ENCODE measurements around the gene R3HDML. TPM values are rescaled to one million over a fixed set of nuclear protein-coding genes. Genes with fewer than 3 reads are reported as not detected.
"Not testable (repeated sequence)": the region's sequence is repeated elsewhere in the genome, so short reads cannot be mapped to it uniquely, and the experiment has no call there.

The R3HDML gene
- polyA plus RNA-seq, 3 donors, result not detected

DNA sequence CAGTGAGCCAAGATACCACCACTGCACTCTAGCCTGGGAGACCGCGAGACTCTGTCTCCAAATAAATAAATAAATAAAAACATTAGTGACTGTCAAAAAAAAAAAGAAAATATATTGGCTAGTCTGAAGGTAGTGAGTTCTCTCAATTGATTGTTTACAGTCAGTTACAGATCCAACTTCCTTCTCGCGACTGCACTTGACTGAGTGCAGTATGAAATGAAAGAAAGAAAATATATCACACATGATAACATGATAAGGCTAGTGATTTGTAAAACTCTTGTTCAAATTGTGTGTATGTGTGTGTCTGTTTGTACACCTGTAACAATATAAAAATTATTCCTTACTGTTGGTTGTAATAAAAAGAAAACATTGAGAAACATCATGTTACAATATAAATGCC, 7.9 kb downstream of the R3HDML start:
- no peak for DNase-seq
- no CpG with 5 or more reads among the region's 4 CpGs for WGBS (ENCODE audit: insufficient coverage)
- H3K27ac ChIP-seq (ENCODE audit: low read depth in 1 of 2, low read length in 2 of 2), result no peak overlapping the region
- no peaks in the 10 kb centered on the region for H3K36me3 ChIP-seq (replicated peaks in 1 of 2; ENCODE audit: control insufficient read depth in 1 of 2, insufficient read depth in 2 of 2, low read length in 2 of 2)
- no peaks in the 10 kb centered on the region for H3K4me1 Mint-ChIP-seq
- H3K36me3 Mint-ChIP-seq, result no peaks in the 10 kb centered on the region
- no peaks in the 10 kb centered on the region for H4K20me1 ChIP-seq (ENCODE audit: insufficient read depth, low read length)
- no peak overlapping the region for H3K9ac ChIP-seq (ENCODE audit: insufficient read depth, low read length, poor library complexity, severe bottlenecking)
- H3K4me2 ChIP-seq (replicated peaks; ENCODE audit: extremely low read depth, low read length, poor library complexity, severe bottlenecking), result no peak overlapping the region
- H2AFZ ChIP-seq (ENCODE audit: insufficient read depth, low read depth, low read length, poor library complexity, severe bottlenecking), result no peak overlapping the region
- no peak overlapping the region for H3K4me3 Mint-ChIP-seq
- H3K27ac Mint-ChIP-seq, result no peak overlapping the region
- no peaks in the 10 kb centered on the region for H3K79me2 ChIP-seq (ENCODE audit: insufficient read depth, low read length)
- H3K4me3 ChIP-seq (replicated peaks in 1 of 3; ENCODE audit: low read depth in 2 of 3, low read length in 3 of 3), result no peak overlapping the region
- H3K9me3 Mint-ChIP-seq, result no peaks in the 10 kb centered on the region
- no peaks in the 10 kb centered on the region for H3K4me1 ChIP-seq (ENCODE audit: control insufficient read depth in 1 of 2, insufficient read depth in 2 of 2, low read length in 2 of 2)
- TF ChIP-seq, protein P1, sequence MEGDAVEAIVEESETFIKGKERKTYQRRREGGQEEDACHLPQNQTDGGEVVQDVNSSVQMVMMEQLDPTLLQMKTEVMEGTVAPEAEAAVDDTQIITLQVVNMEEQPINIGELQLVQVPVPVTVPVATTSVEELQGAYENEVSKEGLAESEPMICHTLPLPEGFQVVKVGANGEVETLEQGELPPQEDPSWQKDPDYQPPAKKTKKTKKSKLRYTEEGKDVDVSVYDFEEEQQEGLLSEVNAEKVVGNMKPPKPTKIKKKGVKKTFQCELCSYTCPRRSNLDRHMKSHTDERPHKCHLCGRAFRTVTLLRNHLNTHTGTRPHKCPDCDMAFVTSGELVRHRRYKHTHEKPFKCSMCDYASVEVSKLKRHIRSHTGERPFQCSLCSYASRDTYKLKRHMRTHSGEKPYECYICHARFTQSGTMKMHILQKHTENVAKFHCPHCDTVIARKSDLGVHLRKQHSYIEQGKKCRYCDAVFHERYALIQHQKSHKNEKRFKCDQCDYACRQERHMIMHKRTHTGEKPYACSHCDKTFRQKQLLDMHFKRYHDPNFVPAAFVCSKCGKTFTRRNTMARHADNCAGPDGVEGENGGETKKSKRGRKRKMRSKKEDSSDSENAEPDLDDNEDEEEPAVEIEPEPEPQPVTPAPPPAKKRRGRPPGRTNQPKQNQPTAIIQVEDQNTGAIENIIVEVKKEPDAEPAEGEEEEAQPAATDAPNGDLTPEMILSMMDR (IDR thresholded peaks at IDR 0.05), result no peak
- H3K9me3 ChIP-seq (replicated peaks in 1 of 2; ENCODE audit: control insufficient read depth in 1 of 2, insufficient read depth in 1 of 2, low read length in 2 of 2), result no peaks in the 10 kb centered on the region
- intact Hi-C loops (cut with micrococcal nuclease), result no loop called here
- H3K27me3 Mint-ChIP-seq (ENCODE audit: low read depth in 3 of 3), result peaks cover 0 to 7% (median 6%) of the 10 kb centered on the region in 3 donors
- H3K27me3 ChIP-seq (ENCODE audit: control insufficient read depth in 2 of 2, insufficient read depth in 2 of 2, low read length in 2 of 2), result no peaks in the 10 kb centered on the region

- 100% methylated on average over 3 of the region's 8 CpGs for WGBS (ENCODE audit: insufficient coverage)
- H3K79me2 ChIP-seq (ENCODE audit: insufficient read depth, low read length), result no peaks in the 10 kb centered on the region
- no peaks in the 10 kb centered on the region for H3K9me3 Mint-ChIP-seq
These were observed 8.3 kb downstream of the R3HDML start for GRCh38 chr20:44345147-44345546.

DNA sequence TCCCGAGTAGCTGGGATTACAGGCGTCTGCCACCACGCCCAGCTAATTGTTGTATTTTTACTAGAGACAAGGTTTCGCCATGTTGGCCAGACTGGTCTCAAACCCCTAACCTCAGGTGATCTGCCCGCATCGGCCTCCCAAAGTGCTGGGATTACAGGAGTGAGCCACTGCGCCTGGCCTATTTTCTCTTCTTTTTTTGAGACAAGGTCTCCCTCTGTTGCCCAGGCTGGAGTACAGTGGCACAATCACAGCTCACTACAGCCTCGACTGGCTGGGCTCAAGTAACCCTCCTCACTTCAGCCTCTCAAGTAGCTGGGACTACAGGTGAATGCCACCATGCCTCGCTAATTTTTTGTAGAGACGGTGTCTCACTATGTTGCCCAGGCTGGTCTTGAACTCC, 9.1 kb downstream of the R3HDML start:
- not testable (repeated sequence) for H3K27ac ChIP-seq (ENCODE audit: low read depth in 1 of 2, low read length in 2 of 2)

More at GRCh38 chr20:44345147-44345546, 8.3 kb downstream of the R3HDML start:
- Histone ChIP-seq H3K4me2 (replicated peaks; ENCODE audit: extremely low read depth, low read length, poor library complexity, severe bottlenecking) (no peak overlapping the region), H3K4me1 (ENCODE audit: control insufficient read depth in 1 of 2, insufficient read depth in 2 of 2, low read length in 2 of 2) (no peaks in the 10 kb centered on the region), H4K20me1 (ENCODE audit: insufficient read depth, low read length) (no peaks in the 10 kb centered on the region), H2AFZ (ENCODE audit: insufficient read depth, low read depth, low read length, poor library complexity, severe bottlenecking) (no peak overlapping the region), H3K36me3 (replicated peaks in 1 of 2; ENCODE audit: control insufficient read depth in 1 of 2, insufficient read depth in 2 of 2, low read length in 2 of 2) (no peaks in the 10 kb centered on the region), H3K9me3 (replicated peaks in 1 of 2; ENCODE audit: control insufficient read depth in 1 of 2, insufficient read depth in 1 of 2, low read length in 2 of 2) (no peaks in the 10 kb centered on the region), H3K27me3 (ENCODE audit: control insufficient read depth in 2 of 2, insufficient read depth in 2 of 2, low read length in 2 of 2) (no peaks in the 10 kb centered on the region), H3K27ac (ENCODE audit: low read depth in 1 of 2, low read length in 2 of 2) (no peak overlapping the region), H3K4me3 (replicated peaks in 1 of 3; ENCODE audit: low read depth in 2 of 3, low read length in 3 of 3) (no peak overlapping the region), H3K9ac (ENCODE audit: insufficient read depth, low read length, poor library complexity, severe bottlenecking) (no peak overlapping the region)
- no peak overlapping the region for H3K4me3 Mint-ChIP-seq
- H3K36me3 Mint-ChIP-seq, result no peaks in the 10 kb centered on the region
- intact Hi-C loops (cut with micrococcal nuclease), result no loop called here
- no peaks in the 10 kb centered on the region for H3K4me1 Mint-ChIP-seq
- DNase-seq, result no peak
- H3K27ac Mint-ChIP-seq, result no peak overlapping the region
- TF ChIP-seq, protein P1 (IDR thresholded peaks at IDR 0.05), result no peak
- peaks cover 0 to 7% (median 6%) of the 10 kb centered on the region in 3 donors for H3K27me3 Mint-ChIP-seq (ENCODE audit: low read depth in 3 of 3)

More for the DNA sequence above, 9.1 kb downstream of the R3HDML start:
- H3K9me3 Mint-ChIP-seq; H3K9me3 ChIP-seq (replicated peaks in 1 of 2; ENCODE audit: control insufficient read depth in 1 of 2, insufficient read depth in 1 of 2, low read length in 2 of 2); H3K4me1 Mint-ChIP-seq; H3K9ac ChIP-seq (ENCODE audit: insufficient read depth, low read length, poor library complexity, severe bottlenecking); H3K4me3 Mint-ChIP-seq; H3K27me3 ChIP-seq (ENCODE audit: control insufficient read depth in 2 of 2, insufficient read depth in 2 of 2, low read length in 2 of 2); H3K79me2 ChIP-seq (ENCODE audit: insufficient read depth, low read length); H3K4me2 ChIP-seq (replicated peaks; ENCODE audit: extremely low read depth, low read length, poor library complexity, severe bottlenecking); DNase-seq; H3K4me3 ChIP-seq (replicated peaks in 1 of 3; ENCODE audit: low read depth in 2 of 3, low read length in 3 of 3); H3K36me3 ChIP-seq (replicated peaks in 1 of 2; ENCODE audit: control insufficient read depth in 1 of 2, insufficient read depth in 2 of 2, low read length in 2 of 2); H4K20me1 ChIP-seq (ENCODE audit: insufficient read depth, low read length); H3K4me1 ChIP-seq (ENCODE audit: control insufficient read depth in 1 of 2, insufficient read depth in 2 of 2, low read length in 2 of 2); H2AFZ ChIP-seq (ENCODE audit: insufficient read depth, low read depth, low read length, poor library complexity, severe bottlenecking); H3K27ac Mint-ChIP-seq; H3K36me3 Mint-ChIP-seq; H3K27me3 Mint-ChIP-seq (ENCODE audit: low read depth in 3 of 3); intact Hi-C loops (cut with micrococcal nuclease): not testable (repeated sequence)
- 97% methylated on average over 6 of the region's 10 CpGs for WGBS (ENCODE audit: insufficient coverage)
